Smooth muscle cell (in vitro differentiated cells): ENCODE data around the gene BCAS1. TPM values are rescaled to one million over a fixed set of nuclear protein-coding genes. Genes with fewer than 3 reads are reported as not detected.

ENCODE experiments used
- DNase-seq: peaks from one replicate; lab custom pipeline; 2025; ENCODE audit not compliant: unreplicated experiment; lab: John Stamatoyannopoulos, UW
- H2AFZ ChIP-seq: fragments of 200-600 bp; sonication (generic); 2 replicates; pipeline ENCODE4 v1.6.0; 2016; ENCODE audit warnings: antibody characterized with exemption, low read depth, mild to moderate bottlenecking
- H3F3A ChIP-seq: fragments of 200-600 bp; sonication (generic); 2 replicates; pipeline ENCODE4 v1.6.0; 2017; ENCODE audit warnings: antibody characterized with exemption, low read depth
- H3K27ac ChIP-seq: fragments of 200-600 bp; sonication (generic); 2 replicates; pipeline ENCODE4 v1.5.1; 2016; ENCODE audit warnings: low read depth, mild to moderate bottlenecking
- H3K27me3 ChIP-seq: fragments of 200-600 bp; sonication (generic); 2 replicates; pipeline ENCODE4 v1.6.1; 2016; ENCODE audit warnings: low read depth, mild to moderate bottlenecking
- H3K36me3 ChIP-seq: fragments of 200-600 bp; sonication (generic); 2 replicates; pipeline ENCODE4 v1.5.1; 2016; ENCODE audit warnings: low read depth
- H3K4me1 ChIP-seq: fragments of 200-600 bp; sonication (generic); 2 replicates; pipeline ENCODE4 v1.5.1; 2016; ENCODE audit warnings: low read depth
- H3K4me2 ChIP-seq: fragments of 200-600 bp; sonication (generic); 2 replicates; pipeline ENCODE4 v1.6.0; 2016; ENCODE audit warnings: mild to moderate bottlenecking
- H3K4me3 ChIP-seq: fragments of 200-600 bp; sonication (generic); 2 replicates; pipeline ENCODE4 v1.5.1; 2016; ENCODE audit warnings: mild to moderate bottlenecking
- H3K79me2 ChIP-seq: fragments of 200-600 bp; sonication (generic); 2 replicates; pipeline ENCODE4 v1.6.0; 2016; ENCODE audit warnings: low read depth, mild to moderate bottlenecking
- H3K9ac ChIP-seq: fragments of 200-600 bp; sonication (generic); 2 replicates; pipeline ENCODE4 v1.6.0; 2016; ENCODE audit warnings: low read depth
- H3K9me3 ChIP-seq: fragments of 200-600 bp; sonication (generic); replicated peaks from 2 replicates; pipeline ENCODE4 v1.5.1; 2016; ENCODE audit warnings: low read depth
- H4K20me1 ChIP-seq: fragments of 200-600 bp; sonication (generic); 2 replicates; pipeline ENCODE4 v1.6.0; 2016; ENCODE audit warnings: low read depth
- CTCF ChIP-seq: fragments of 200-600 bp; sonication (generic); IDR thresholded peaks from 2 replicates; pipeline ENCODE4 v1.5.1; 2017; ENCODE audit warnings: borderline replicate concordance, mild to moderate bottlenecking, antibody characterized with exemption; ENCODE audit not compliant: insufficient read depth, poor library complexity, severe bottlenecking
- WGBS: methylation state at CpG from one replicate; pipeline ENCODE4 v1.1.7; 2016; ENCODE audit warnings: low lambda C conversion rate; 5-methylcytosine and 5-hydroxymethylcytosine counted together
- polyA plus RNA-seq: library from polyadenylated mRNA; unstranded; fragments of >200 nt; fragmentation: Nextera tagmentation; extraction: Ambion mirVana; gene quantifications from 2 replicates; pipeline ENCODE4 v1.2.1, GENCODE V29; 2016
- total RNA-seq: library from RNA; depleted of rRNA; stranded (reverse); fragments of >200 nt; gene quantifications from 2 replicates; pipeline ENCODE4 v1.2.3, GENCODE V29; 2014

The BCAS1 gene
- total and polyA plus RNA-seq, 2 experiments from 2014 or later: 0.09 to 0.15 TPM

- no peaks in the 10 kb centered on the region for H3F3A ChIP-seq
- DNase-seq: no peak
- H4K20me1 ChIP-seq: no peaks in the 10 kb centered on the region
- no peak overlapping the region for H3K27ac ChIP-seq
- H3K4me3 ChIP-seq: no peak overlapping the region
- no peak overlapping the region for H2AFZ ChIP-seq
- H3K27me3 ChIP-seq: no peaks in the 10 kb centered on the region
- peaks cover 4% of the 10 kb centered on the region for H3K4me1 ChIP-seq
- H3K4me2 ChIP-seq: no peak overlapping the region
- WGBS: over 99% methylated on average over 3 of the region's 3 CpGs
- H3K79me2 ChIP-seq: no peaks in the 10 kb centered on the region
- TF ChIP-seq CTCF: no peak
- H3K9ac ChIP-seq: no peak overlapping the region
- H3K9me3 ChIP-seq: no peaks in the 10 kb centered on the region
- H3K36me3 ChIP-seq: no peaks in the 10 kb centered on the region
Measured at GRCh38 chr20:53962388-53962787, 108.0 kb downstream of the BCAS1 start.

DNA sequence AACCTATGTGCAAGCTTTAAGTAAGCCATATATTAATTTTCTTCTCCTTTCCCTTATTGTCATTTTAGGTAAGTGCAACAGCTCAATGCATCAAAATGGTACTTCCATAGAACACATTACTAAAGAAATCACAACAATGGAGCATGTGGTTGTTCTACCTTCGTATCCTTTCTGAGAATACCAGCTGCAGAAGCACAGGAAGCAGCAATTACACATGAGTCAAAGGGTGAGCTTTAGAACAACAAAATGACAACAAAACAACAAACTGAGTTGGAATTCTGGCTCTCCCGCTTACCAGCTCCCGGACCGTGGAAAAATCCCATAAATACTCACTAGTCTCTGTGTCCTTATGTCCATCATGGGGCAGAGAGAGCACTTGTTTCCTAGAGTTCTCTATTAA lies 108.9 kb downstream of the BCAS1 start:
- no peak for DNase-seq
- WGBS: 29% methylated on average over 4 of the region's 4 CpGs

DNA sequence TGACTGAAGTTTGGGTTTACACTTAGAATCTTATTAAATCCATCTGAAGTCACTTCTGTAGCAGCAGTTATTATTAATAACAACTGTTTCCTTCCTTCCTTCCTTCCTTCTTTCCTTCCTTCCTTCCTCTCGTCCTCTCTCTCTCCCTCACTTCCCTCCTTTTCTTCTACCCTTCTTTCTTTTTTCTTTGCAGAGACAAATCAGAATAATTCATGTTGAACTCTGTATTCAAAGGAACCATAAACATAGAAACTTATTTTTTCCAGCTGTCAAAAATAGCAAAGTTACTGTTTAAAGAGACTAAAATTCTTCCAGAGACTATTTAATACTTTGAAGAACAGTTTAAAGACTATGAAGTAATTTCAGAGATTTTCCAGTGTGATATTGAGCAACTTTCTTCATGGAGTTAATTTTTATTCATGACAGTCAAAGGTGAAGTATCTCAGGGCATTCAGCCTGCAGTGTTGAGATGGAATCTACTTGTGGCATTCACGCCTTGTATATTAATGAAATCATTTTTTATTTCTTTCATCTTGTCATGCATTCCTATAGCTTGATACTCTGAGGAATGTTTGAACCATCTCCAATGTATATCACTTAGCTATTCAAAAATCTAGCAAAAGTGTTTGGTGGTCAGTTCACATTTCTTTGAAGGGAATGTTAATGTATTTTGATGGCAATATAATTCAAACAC lies 109.7 kb downstream of the BCAS1 start:
- H3K27me3 ChIP-seq: no peaks in the 10 kb centered on the region
- H3K79me2 ChIP-seq: no peaks in the 10 kb centered on the region
- no peak overlapping the region for H3K27ac ChIP-seq
- whole genome bisulfite sequencing: 70% methylated on average over 2 of the region's 2 CpGs
- H3K36me3 ChIP-seq: no peaks in the 10 kb centered on the region
- H3K4me3 ChIP-seq: no peak overlapping the region
- peaks cover 4% of the 10 kb centered on the region for H3K4me1 ChIP-seq
- TF ChIP-seq CTCF: no peak
- no peak overlapping the region for H3K9ac ChIP-seq
- H3K9me3 ChIP-seq: no peaks in the 10 kb centered on the region
- no peaks in the 10 kb centered on the region for H4K20me1 ChIP-seq
- H2AFZ ChIP-seq: no peak overlapping the region
- H3K4me2 ChIP-seq: peak overlapping the region; percentile 4
- no peaks in the 10 kb centered on the region for H3F3A ChIP-seq
- no peak for DNase-seq

More for the DNA sequence above, 108.9 kb downstream of the BCAS1 start:
- Histone ChIP-seq H3K4me1 (peaks cover 4% of the 10 kb centered on the region), H3K36me3 (no peaks in the 10 kb centered on the region), H2AFZ (no peak overlapping the region), H3K4me3 (no peak overlapping the region), H3K9me3 (no peaks in the 10 kb centered on the region), H4K20me1 (no peaks in the 10 kb centered on the region), H3K27ac (no peak overlapping the region), H3K79me2 (no peaks in the 10 kb centered on the region), H3K4me2 (no peak overlapping the region), H3K27me3 (no peaks in the 10 kb centered on the region), H3F3A (no peaks in the 10 kb centered on the region), H3K9ac (no peak overlapping the region)
- TF ChIP-seq CTCF: no peak

DNA sequence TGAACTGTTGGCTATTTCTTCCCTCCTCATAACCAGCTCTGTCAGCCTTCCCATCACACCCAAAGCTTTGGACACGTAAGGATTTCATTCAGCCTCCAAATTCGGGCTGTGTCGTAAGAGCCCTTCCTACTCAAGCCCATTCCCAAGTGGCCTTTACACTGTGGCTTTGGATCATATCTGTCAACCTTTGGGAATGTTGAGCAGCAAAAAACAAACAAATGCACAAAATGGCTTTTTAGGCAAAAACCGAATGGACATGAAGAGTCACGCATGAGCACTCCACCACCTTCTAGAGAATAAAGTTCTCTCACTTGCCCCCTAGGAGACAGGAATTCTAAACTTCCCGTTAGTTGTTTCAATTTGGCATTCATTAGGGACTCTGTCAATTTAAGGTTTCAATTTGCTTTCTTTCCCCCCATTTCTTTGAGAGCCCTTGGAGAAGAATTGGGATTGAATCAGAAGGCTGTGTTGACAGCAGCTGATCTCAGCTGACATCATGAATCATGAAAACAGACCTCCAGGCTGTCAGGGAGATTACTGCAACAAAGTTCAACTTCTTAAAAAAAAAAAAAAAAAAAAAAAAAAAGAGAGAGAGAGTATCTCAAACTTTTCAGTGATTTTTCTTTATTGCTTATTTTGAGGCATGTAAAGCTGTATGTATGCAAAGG lies 110.3 kb downstream of the BCAS1 start:
- no peaks in the 10 kb centered on the region for H3K9me3 ChIP-seq
- H3K4me1 ChIP-seq: peaks cover 4% of the 10 kb centered on the region
- H3K9ac ChIP-seq: no peak overlapping the region
- H4K20me1 ChIP-seq: no peaks in the 10 kb centered on the region
- DNase-seq: no peak
- no peak overlapping the region for H3K4me3 ChIP-seq
- H2AFZ ChIP-seq: peak overlapping the region; percentile 26
- peak overlapping the region; percentile 4 for H3K4me2 ChIP-seq
- 54% methylated on average over 6 of the region's 6 CpGs for WGBS
- no peak for TF ChIP-seq CTCF
- no peaks in the 10 kb centered on the region for H3K27me3 ChIP-seq
- no peaks in the 10 kb centered on the region for H3K79me2 ChIP-seq
- no peaks in the 10 kb centered on the region for H3F3A ChIP-seq
- no peaks in the 10 kb centered on the region for H3K36me3 ChIP-seq
- H3K27ac ChIP-seq: no peak overlapping the region
